Karpas-422 (cell line): ENCODE measurements around the gene PRX. TPM values are rescaled to one million over a fixed set of nuclear protein-coding genes. Genes with fewer than 3 reads are reported as not detected.

Source experiments
- DNase-seq: peaks from one replicate; pipeline ENCODE4 v3.0.0-alpha.2; 2015
- H2AFZ ChIP-seq: fragments of 200-600 bp; sonication (generic); 2 replicates; pipeline ENCODE4 v1.6.1; 2014; ENCODE audit warnings: antibody characterized with exemption, low read length, mixed read lengths
- H3K27ac ChIP-seq: fragments of 200-600 bp; sonication (generic); 2 replicates; pipeline ENCODE4 v1.5.1; 2014; ENCODE audit warnings: mild to moderate bottlenecking, low read length, moderate library complexity
- H3K27me3 ChIP-seq: fragments of 200-600 bp; sonication (generic); 2 replicates; pipeline ENCODE4 v1.6.1; 2014; ENCODE audit warnings: low read length, mixed read lengths
- H3K36me3 ChIP-seq: fragments of 200-600 bp; sonication (generic); 2 replicates; pipeline ENCODE4 v1.6.1; 2014; ENCODE audit warnings: low read length, mixed read lengths; ENCODE audit not compliant: insufficient read depth
- H3K4me1 ChIP-seq: fragments of 200-600 bp; sonication (generic); 2 replicates; pipeline ENCODE4 v1.6.1; 2014; ENCODE audit warnings: mild to moderate bottlenecking, low read length, mixed read lengths
- H3K4me2 ChIP-seq: fragments of 200-600 bp; sonication (generic); 2 replicates; pipeline ENCODE4 v1.6.1; 2014; ENCODE audit warnings: low read length, low read depth, mild to moderate bottlenecking; ENCODE audit not compliant: poor library complexity, severe bottlenecking
- H3K4me3 ChIP-seq: fragments of 200-600 bp; sonication (generic); 2 replicates; pipeline ENCODE4 v1.5.1; 2014; ENCODE audit warnings: mild to moderate bottlenecking, antibody characterized with exemption, low read length, mixed read lengths
- H3K79me2 ChIP-seq: fragments of 200-600 bp; sonication (generic); 2 replicates; pipeline ENCODE4 v1.6.1; 2014; ENCODE audit warnings: mild to moderate bottlenecking, low read length, mixed read lengths
- H3K9ac ChIP-seq: fragments of 200-600 bp; sonication (generic); 2 replicates; pipeline ENCODE4 v1.6.0; 2014; ENCODE audit warnings: low read length
- H3K9me2 ChIP-seq: fragments of 200-600 bp; sonication (generic), shearing (Covaris generic); replicated peaks from 2 replicates; pipeline ENCODE4 v1.6.0; 2014; ENCODE audit warnings: mild to moderate bottlenecking, low read length, moderate library complexity; ENCODE audit not compliant: insufficient read depth
- H3K9me3 ChIP-seq: fragments of 300-700, 200-600 bp; sonication (generic); 2 replicates; pipeline ENCODE4 v1.6.1; 2014; ENCODE audit warnings: low read length, mixed read lengths
- H4K20me1 ChIP-seq: fragments of 200-600 bp; sonication (generic); 2 replicates; pipeline ENCODE4 v1.6.1; 2014; ENCODE audit warnings: mild to moderate bottlenecking, antibody characterized with exemption, low read length, low read depth; ENCODE audit not compliant: insufficient read depth
- total RNA-seq: library from RNA; depleted of rRNA; stranded (reverse); fragments of >200 nt; shearing (Covaris generic); gene quantifications from 2 replicates; pipeline ENCODE4 v1.2.3, GENCODE V29; 2014; ENCODE audit warnings: low replicate concordance

Gene PRX
- total RNA-seq, 1 experiment from 2014 or later, result 0.56 TPM

GRCh38 chr19:40453151-40453735, 40.1 kb upstream of the PRX start:
- no peaks in the 10 kb centered on the region for H3K9me2 ChIP-seq
- H4K20me1 ChIP-seq, result no peaks in the 10 kb centered on the region
- H3K4me1 ChIP-seq, result no peaks in the 10 kb centered on the region
- no peaks in the 10 kb centered on the region for H3K79me2 ChIP-seq
- H3K4me3 ChIP-seq, result no peak overlapping the region
- no peak overlapping the region for H3K4me2 ChIP-seq
- H2AFZ ChIP-seq, result no peak overlapping the region
- H3K27ac ChIP-seq, result no peak overlapping the region
- no peaks in the 10 kb centered on the region for H3K36me3 ChIP-seq
- H3K9ac ChIP-seq, result no peak overlapping the region
- H3K27me3 ChIP-seq, result no peaks in the 10 kb centered on the region
- H3K9me3 ChIP-seq, result no peaks in the 10 kb centered on the region
- DNase-seq, result no peak

- H3K9me3 ChIP-seq, result no peaks in the 10 kb centered on the region
- H3K4me1 ChIP-seq, result no peaks in the 10 kb centered on the region
- no peaks in the 10 kb centered on the region for H3K27me3 ChIP-seq
- H3K9me2 ChIP-seq, result no peaks in the 10 kb centered on the region
- no peak overlapping the region for H3K9ac ChIP-seq
- DNase-seq, result no peak
- H3K4me2 ChIP-seq, result no peak overlapping the region
- no peaks in the 10 kb centered on the region for H4K20me1 ChIP-seq
- no peak overlapping the region for H3K4me3 ChIP-seq
- no peak overlapping the region for H2AFZ ChIP-seq
- no peak overlapping the region for H3K27ac ChIP-seq
- no peaks in the 10 kb centered on the region for H3K79me2 ChIP-seq
- no peaks in the 10 kb centered on the region for H3K36me3 ChIP-seq
Measured at GRCh38 chr19:40452016-40452415, 38.8 kb upstream of the PRX start.

GRCh38 chr19:40450664-40451063, 37.5 kb upstream of the PRX start:
- no peaks in the 10 kb centered on the region for H3K9me2 ChIP-seq
- no peaks in the 10 kb centered on the region for H3K79me2 ChIP-seq
- DNase-seq, result no peak
- no peak overlapping the region for H3K27ac ChIP-seq
- no peak overlapping the region for H2AFZ ChIP-seq
- no peaks in the 10 kb centered on the region for H3K9me3 ChIP-seq
- no peak overlapping the region for H3K4me3 ChIP-seq
- H3K4me2 ChIP-seq, result no peak overlapping the region
- H3K27me3 ChIP-seq, result no peaks in the 10 kb centered on the region
- no peaks in the 10 kb centered on the region for H3K36me3 ChIP-seq
- H3K4me1 ChIP-seq, result no peaks in the 10 kb centered on the region
- H3K9ac ChIP-seq, result no peak overlapping the region
- no peaks in the 10 kb centered on the region for H4K20me1 ChIP-seq

DNA sequence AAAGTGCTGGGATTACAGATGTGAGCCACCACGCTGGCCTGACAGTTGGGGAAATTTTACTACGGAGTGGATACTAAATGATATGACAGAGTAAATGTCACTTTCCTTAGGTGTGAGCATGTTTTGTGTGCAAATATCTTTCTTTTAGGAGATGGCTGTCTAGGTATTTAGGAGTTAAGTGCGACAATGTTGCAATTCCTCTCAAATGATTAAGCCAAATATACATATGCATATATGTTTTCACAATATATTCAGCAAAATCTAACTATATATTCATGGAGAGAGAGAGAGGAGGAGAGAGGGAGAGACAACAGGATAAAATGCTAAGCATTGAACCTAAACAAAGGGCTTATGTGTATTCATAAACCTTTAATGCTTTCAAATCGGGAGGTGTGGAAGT, 36.3 kb upstream of the PRX start:
- Histone ChIP-seq H3K4me1 (peaks cover 4% of the 10 kb centered on the region), H3K9me3 (no peaks in the 10 kb centered on the region), H2AFZ (no peak overlapping the region), H3K27me3 (no peaks in the 10 kb centered on the region), H4K20me1 (no peaks in the 10 kb centered on the region), H3K4me3 (no peak overlapping the region), H3K9me2 (no peaks in the 10 kb centered on the region), H3K36me3 (no peaks in the 10 kb centered on the region), H3K9ac (no peak overlapping the region), H3K4me2 (no peak overlapping the region), H3K27ac (no peak overlapping the region), H3K79me2 (no peaks in the 10 kb centered on the region)
- DNase-seq, result no peak

GRCh38 chr19:40446263-40446784, 33.1 kb upstream of the PRX start:
- Histone ChIP-seq H3K4me1 (peaks cover 13% of the 10 kb centered on the region), H2AFZ (no peak overlapping the region), H3K4me3 (no peak overlapping the region), H3K27me3 (no peaks in the 10 kb centered on the region), H3K79me2 (peaks cover 22% of the 10 kb centered on the region), H3K9me3 (no peaks in the 10 kb centered on the region), H3K9me2 (no peaks in the 10 kb centered on the region), H3K4me2 (no peak overlapping the region), H4K20me1 (peaks cover 9% of the 10 kb centered on the region; the same call in 1 of the 2 replicates), H3K9ac (no peak overlapping the region), H3K27ac (no peak overlapping the region), H3K36me3 (peaks cover 5% of the 10 kb centered on the region)
- no peak for DNase-seq

DNA sequence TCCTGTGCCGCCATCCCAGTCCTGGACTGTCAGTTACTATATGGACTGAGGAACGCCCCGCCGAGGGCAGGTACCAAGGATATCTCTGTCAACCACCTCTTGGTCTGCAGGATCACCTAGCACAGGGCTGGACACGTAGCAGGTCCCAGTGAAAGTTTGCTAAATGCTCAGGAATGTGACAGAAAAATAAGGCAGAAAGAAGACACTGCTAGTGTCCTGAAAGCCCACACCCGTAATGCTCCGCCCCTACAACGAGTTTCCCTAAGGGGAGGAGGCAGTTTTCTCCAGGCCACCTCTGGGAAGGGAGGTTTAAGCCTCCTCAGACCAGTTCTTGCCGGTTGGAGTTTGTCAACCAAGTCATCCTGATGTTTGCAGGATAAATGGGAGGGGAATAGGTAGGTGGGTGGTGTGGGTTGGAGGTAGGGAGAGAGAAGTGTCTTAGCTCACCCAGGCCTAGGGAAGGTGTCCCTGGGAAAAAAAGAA, 32.6 kb upstream of the PRX start:
- no peak overlapping the region for H2AFZ ChIP-seq
- peaks cover 22% of the 10 kb centered on the region for H3K79me2 ChIP-seq
- peaks cover 13% of the 10 kb centered on the region for H3K4me1 ChIP-seq
- H3K27ac ChIP-seq, result no peak overlapping the region
- peaks cover 10% of the 10 kb centered on the region; the same call in 1 of the 2 replicates for H4K20me1 ChIP-seq
- H3K27me3 ChIP-seq, result no peaks in the 10 kb centered on the region
- H3K4me2 ChIP-seq, result no peak overlapping the region
- no peak overlapping the region for H3K4me3 ChIP-seq
- no peaks in the 10 kb centered on the region for H3K9me3 ChIP-seq
- peaks cover 10% of the 10 kb centered on the region for H3K36me3 ChIP-seq
- H3K9ac ChIP-seq, result no peak overlapping the region
- DNase-seq, result no peak
- H3K9me2 ChIP-seq, result no peaks in the 10 kb centered on the region

DNA sequence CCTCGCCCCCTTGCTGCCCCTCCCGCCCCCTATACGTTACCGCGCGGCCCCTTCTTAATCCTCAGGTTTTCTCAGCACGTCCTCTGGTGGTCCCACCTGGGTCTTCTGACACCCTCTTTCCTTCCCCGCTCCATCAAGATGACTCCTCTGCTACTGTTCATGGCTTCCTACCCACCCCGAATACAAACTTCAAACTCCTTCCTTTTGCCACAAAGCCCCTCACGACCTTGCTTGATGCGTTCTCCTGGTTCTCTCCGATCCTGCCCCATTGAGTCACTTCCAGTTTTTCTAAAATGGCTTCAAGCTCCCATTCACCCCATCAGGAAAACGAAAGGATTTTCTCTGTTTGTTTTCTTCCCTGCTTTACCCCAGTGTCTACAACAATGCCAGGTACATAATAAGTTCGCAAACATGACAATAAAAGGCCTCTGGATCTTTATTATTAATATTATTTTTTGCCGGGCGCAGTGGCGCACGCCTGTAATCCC, 31.7 kb upstream of the PRX start:
- Histone ChIP-seq H3K9me2 (no peaks in the 10 kb centered on the region), H3K27me3 (no peaks in the 10 kb centered on the region), H3K9ac (peak overlapping the region; percentile 96), H3K79me2 (peaks cover 22% of the 10 kb centered on the region), H3K4me1 (peaks cover 13% of the 10 kb centered on the region), H3K4me2 (peak overlapping the region; percentile 95), H3K36me3 (peaks cover 11% of the 10 kb centered on the region), H4K20me1 (peaks cover 10% of the 10 kb centered on the region; the same call in 1 of the 2 replicates), H2AFZ (peak overlapping the region; percentile 87; the same call in 1 of the 2 replicates), H3K9me3 (no peaks in the 10 kb centered on the region), H3K27ac (no peak overlapping the region), H3K4me3 (peak overlapping the region; percentile 93)
- DNase-seq, result no peak

DNA sequence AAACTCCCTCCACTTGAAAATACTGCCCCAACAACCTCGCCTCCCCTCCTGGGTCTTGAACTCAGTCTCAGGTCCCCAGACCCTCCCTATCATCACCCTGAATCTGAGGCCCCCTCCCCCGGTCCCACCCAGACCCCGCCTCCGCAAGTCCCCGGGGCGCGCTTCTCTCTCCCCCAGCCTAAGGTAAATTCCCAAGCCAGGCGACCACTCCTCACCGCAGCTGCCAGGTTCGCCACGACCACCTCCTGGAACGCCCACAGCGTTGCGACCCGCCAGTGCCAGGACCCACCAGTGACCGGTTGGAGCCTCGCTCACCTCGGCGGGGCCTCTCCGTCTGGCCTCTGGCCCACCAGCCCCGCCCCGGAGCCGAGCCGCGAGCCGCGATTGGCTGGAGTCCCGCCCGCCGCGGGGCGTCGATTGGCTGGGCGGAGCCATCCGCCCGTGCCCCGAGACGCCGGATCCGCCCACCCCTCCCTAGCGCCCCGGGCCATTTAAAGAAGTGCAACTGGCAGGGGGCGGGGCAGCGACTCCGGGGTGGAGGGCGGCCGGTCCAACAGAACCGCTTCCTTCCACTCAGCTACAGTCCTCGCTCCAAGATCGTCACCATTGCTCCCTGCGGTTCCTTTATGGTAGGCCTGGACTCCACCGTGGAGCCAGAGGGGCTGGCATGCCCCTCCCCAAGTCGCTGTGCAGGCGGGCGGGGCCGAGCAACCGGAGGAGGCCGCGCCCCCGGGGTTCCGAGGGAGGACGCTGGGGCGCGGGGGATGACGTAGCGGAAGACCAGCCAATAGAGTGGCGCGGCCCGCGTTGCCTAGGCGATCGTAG, 31.0 kb upstream of the PRX start, which contains the start of gene SERTAD3:
SERTAD3 (minus strand) TSS at position 336 of the 825 bp plus-strand sequence. CDS start 2,255 bp downstream, outside the sequence.
- H3K9ac ChIP-seq, result peak within 1 kb of the TSS; percentile 96
- DNase-seq, result peak; percentile 98

More for the DNA sequence above, 31.0 kb upstream of the PRX start, which contains the start of gene SERTAD3:
- Histone ChIP-seq H3K9me2 (no peaks in the 10 kb centered on the region), H3K4me1 (peaks cover 13% of the 10 kb centered on the region), H3K79me2 (peaks cover 22% of the 10 kb centered on the region), H3K9me3 (no peaks in the 10 kb centered on the region), H2AFZ (peak within 1 kb of the TSS; percentile 96; the same call in 1 of the 2 replicates), H3K36me3 (peaks cover 11% of the 10 kb centered on the region), H4K20me1 (peaks cover 10% of the 10 kb centered on the region; the same call in 1 of the 2 replicates), H3K4me3 (peak within 1 kb of the TSS; percentile 93), H3K4me2 (peak within 1 kb of the TSS; percentile 95), H3K27ac (peak within 1 kb of the TSS; percentile 95), H3K27me3 (no peaks in the 10 kb centered on the region)
